Forelimb muscle (tissue), 1 donor: ENCODE data around the gene HSD17B12. TPM values are rescaled to one million over a fixed set of nuclear protein-coding genes. Genes with fewer than 3 reads are reported as not detected.
"Not testable (repeated sequence)": the region's sequence is repeated elsewhere in the genome, so short reads cannot be mapped to it uniquely, and the experiment has no call there.

ENCODE experiments used
- DNase-seq: peaks from one replicate; pipeline ENCODE4 v3.0.0-alpha.2; 2013; ENCODE audit warnings: low read depth
- polyA plus RNA-seq: library from polyadenylated mRNA; unstranded; fragments of 120-200 nt; gene quantifications from one replicate; pipeline ENCODE4 v1.2.1, GENCODE V29; 2013; ENCODE audit not compliant: insufficient read length

The HSD17B12 gene
- polyA plus RNA-seq, 1 donor: 33.6 TPM

- DNase-seq: no peak
Observed at GRCh38 chr11:43738600-43739409, 58.3 kb downstream of the HSD17B12 start.

DNA sequence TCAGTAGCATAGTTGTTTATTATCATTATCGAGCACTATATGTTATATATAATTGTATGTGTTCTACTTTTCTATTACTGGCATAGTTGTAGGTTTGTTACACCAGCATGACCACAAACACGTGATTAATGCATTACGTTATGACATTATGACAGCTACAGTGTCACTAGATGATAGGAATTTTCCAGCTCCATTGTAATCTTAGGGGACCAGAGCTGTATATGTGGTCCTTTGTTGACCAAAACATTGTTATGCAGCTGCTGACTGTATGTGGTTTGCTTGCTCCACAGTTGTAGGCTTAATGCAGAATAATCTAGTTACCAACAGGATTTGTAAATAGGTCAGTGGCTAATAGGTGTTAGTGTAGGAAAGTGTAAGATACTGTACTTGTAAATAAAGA is 66.1 kb downstream of the HSD17B12 start:
- DNase-seq: no peak

- DNase-seq: no peak
Observed at GRCh38 chr11:43747130-43747802, 66.7 kb downstream of the HSD17B12 start.

DNA sequence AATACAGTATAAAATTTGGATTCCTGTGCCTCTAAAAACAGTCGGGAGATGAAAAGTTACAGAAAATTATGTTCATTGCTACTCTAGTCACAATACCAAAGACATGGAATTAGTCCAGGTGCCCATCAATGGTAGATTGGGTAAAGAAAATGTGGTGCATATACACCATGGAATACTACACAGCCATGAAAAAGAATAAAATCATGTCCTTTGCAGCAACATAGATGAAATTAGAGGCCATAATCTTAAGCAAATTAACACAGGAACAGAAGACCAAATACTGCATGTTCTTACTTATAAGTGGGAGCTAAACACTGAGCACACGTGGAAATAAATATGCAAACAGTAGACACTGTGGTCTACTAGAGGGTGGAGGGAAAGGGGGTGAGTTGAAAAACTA is 67.6 kb downstream of the HSD17B12 start:
- no peak for DNase-seq

- DNase-seq: no peak
Observed at GRCh38 chr11:43751726-43752125, 71.2 kb downstream of the HSD17B12 start.

DNA sequence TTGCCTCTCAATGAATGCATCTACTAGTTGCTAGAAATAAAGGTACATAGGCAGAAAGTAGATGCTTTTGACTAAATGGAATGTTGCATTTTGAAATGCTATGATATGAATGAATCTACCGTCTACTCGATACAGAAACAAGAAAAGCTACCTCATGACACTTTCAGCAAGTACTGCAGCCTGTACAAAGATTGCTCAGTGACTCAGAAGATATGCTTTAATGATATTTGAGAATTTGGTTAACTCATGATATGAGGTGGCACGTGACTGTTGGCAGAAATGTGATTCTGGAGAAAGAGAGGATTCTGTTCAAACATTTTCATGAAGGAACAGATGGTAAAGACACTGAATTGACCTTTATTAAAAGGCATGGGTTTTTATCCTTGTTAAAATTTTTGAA is 76.0 kb downstream of the HSD17B12 start:
- no peak for DNase-seq

DNA sequence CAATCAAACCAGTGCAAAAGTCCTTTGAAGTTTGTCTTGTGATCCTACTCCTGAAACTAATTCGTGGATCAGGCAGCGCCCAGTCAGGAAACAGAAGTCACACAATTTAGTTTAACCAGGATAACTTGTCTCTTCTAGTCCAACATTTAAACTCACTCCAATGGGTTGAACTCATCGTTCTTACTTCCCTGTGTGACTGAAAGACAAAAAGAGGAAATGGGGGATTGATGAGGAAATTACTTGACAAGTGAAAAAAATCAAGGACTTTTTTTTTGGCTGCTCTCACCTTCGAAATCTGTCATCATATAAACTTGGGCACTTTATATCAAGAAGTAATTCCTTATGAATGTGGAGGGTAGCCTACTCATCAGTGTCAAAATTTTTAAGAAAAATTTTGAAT is 78.4 kb downstream of the HSD17B12 start:
- DNase-seq: no peak

GRCh38 chr11:43760902-43761301 is 80.4 kb downstream of the HSD17B12 start:
- no peak for DNase-seq

DNA sequence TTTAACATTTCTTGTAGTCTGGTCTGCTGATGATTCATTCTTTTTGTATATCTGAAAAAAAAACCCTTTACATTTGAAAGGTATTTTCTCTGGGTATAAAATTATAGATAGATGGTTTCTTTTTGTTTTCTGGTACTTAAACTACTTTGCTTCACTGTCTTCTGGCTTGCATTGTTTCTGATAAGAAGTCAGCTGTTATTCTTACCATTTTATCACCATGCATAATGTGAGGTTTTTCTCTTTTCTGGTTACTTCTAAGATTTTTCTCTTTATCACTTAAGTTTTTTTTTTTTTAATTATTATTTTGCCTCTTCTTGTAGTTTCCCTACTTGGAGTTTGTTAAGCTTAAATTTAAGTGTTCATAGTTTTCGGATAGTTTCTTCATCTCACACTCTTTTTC is 84.7 kb downstream of the HSD17B12 start:
- no peak for DNase-seq

DNA sequence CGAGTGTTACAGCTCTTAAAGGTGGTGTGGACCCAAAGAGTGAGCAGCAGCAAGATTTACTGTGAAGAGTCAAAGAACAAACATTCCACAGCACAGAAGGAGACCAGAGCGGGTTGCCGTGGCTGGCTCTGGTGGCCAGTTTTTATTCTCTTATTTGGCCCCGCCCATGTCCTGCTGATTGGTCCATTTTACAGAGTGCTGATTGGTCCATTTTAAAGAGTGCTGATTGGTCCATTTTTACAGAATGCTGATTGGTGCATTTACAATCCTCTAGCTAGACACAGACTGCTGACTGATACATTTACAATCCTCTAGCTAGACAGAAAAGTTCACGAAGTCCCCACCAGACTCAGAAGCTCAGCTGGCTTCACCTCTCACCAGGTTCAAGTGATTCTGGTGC is 88.1 kb downstream of the HSD17B12 start:
- not testable (repeated sequence) for DNase-seq

- DNase-seq: no peak
Observed at GRCh38 chr11:43770173-43770572, 89.6 kb downstream of the HSD17B12 start.

- DNase-seq: no peak
Observed at GRCh38 chr11:43772733-43773132, 92.2 kb downstream of the HSD17B12 start.

DNA sequence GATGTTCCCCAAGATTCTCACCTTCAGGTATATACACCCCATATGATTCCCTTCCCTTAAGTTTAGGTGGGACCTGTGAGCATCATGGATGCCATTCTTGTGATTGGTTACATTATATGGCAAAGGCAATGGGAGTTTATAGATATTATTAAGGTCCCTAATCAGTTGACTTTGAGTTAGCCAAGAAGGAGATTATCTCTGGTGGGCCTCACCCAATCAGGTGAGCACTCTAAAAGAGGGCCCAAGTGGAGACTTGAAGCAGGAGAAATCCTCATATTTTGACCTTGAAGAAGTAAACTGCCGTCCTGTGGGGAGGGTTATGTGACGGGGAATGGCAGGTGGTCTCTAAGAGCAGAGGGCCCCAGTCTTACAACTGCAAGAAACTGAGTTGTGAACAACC is 94.2 kb downstream of the HSD17B12 start:
- DNase-seq: no peak

DNA sequence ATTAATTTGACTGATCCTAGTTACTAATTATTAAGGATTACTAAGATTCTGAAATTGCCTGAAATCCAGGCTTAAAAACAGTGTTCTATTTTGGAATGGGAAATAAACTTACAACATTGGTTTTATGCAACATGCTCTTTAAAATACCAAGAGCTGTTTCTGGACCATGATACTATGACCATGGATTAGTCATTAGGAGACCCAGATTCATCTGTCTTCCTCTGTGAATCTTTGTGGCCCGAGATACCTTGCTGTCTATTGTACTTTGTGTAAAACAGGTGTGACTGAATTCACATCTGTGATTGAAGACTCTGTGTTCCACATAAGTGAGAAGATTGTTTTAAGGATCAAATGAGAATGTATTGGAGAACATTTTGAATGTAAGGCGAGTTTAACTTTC is 98.8 kb downstream of the HSD17B12 start:
- DNase-seq: no peak

- no peak for DNase-seq
Observed at GRCh38 chr11:43784301-43784700, 103.8 kb downstream of the HSD17B12 start.

DNA sequence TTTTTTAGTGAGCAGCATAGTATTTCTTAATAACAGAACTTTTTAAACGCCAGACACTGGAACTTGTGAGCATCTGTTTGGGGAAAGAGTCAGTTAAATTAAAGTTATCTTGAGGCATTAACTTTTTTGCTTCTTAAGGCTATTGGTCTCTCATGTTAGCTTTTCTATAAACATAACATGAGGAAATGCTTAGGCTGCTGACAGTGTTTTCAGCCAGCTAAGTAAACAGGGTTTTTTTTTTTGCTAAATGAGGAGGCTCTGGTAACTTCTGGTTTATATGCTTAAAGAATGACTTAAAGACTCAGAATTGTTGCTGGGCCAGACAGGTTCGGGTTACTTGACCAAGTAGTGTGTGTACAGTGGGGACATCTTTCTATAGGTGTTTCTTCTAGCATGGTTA is 104.3 kb downstream of the HSD17B12 start:
- no peak for DNase-seq

DNA sequence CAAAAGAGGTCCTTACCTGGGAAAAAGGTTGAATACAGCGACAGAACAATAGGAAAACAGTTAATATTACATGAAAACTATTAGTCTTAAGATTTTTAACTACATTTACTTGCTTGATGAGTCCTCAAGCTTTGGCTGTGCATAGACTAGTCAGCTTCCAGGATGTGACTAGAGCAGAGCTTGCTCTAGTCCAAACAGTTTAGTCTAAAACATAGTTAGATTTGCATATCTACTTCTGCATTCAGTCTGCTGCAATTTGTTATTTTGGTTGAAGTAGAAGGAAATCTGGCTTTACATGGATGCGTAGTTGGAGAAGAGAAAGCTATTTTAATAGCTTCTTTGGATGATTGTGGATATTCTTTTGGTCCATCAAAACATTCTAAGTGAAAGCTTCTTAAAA is 104.8 kb downstream of the HSD17B12 start:
- no peak for DNase-seq

DNA sequence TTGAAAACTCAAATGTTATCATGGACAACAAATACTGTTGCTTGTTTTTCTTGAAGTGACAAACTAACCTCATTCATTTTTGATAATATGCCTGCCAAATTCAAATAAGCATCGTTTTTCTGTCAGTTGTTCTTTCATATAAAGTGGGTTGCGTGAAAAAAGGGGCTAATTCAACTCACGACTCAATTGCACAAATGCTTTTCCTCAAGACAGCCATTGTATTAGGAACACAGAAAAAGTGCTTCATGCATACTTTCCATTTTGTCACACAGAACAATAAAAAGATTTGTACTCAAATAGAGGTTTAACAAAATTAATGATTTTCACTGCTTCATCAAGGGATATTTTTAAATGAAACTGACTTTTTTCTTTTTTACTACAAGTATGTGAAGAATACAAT is 105.5 kb downstream of the HSD17B12 start:
- DNase-seq: no peak

DNA sequence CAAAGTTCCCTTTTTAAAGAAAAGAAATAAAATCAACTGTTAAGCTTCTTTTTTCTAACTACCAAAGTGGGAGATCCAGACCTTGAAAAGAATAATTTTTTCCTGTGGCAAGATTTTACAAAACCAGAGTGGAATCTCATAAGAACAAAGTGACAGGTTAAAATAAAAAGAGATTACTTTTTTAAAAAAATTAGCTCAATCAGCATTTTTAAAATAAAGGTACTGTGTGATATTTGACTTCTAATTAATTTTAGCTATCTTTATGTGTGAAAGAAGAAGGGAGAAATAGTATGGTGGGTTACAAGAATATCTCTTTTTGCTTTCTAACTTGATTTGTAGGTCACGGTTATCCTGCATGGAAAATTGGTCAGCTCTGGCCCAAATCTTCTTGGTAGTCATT is 107.3 kb downstream of the HSD17B12 start:
- no peak for DNase-seq

DNA sequence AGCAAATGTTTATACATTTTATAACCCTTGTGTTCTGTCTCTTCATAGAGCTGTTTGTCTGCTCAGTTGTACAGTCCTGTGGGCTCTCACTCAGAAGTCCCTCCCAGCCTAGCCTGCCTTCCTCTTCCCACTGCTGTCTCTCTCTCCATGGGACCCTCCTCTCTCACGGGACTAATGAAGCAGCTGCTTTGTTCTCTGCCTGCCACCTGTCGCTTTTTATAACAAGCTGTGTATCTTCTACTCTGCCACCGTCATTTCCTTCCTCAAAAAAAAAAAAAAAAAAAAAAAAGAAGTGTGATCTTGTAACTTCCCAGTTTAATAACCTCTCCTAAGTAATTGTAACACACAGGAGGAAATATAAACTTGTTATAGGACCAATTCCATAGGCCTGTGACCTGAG is 107.9 kb downstream of the HSD17B12 start:
- DNase-seq: peak; percentile 6

DNA sequence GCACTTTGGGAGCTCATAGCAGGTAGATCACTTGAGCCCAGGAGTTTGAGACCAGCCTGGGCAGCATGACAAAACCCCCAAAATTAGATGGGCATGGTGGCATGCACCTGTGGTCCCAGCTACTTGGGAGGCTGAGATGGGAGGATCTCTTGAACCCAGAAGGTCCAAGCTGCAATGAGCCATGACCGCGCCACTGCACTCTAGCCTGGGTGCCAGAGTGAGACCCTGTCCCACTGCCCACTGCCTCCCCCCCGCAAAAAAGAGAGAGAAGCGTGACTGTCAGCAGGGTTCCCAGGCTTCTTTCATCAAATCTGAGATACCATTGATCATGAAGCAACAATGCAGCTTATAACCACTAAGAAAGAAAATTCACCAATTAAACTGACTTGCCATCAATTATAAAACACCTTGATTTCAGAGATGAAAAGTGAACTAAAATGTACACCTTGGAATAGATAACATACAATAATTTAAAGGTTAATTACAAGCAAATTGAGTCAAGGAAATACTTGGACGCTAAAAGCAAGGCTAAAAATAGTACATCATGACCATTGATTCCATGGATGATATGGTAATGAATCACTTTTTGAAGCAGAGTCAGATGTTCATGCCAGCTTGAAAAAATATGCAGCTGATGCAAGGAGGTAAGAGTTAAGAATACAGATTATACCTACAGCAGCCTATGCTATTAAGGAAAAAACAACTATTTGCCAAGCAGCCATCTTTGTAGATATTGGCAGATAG is 109.3 kb downstream of the HSD17B12 start:
- no peak for DNase-seq

DNA sequence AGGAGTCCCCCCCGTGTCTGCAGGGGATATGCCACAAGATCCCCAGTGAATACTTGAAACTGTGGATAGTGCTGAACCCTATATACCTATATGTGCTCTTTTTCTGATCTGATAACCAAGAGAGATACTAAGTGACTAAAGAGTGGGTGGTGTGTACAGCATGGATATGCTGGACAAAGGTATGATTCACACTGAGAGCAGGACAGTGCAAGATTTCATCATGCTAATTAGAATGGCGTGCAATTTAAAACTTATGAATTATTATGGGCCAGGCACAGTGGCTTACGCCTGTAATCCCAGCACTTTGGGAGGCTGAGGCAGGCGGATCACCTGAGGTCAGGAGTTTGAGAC is 109.9 kb downstream of the HSD17B12 start:
- no peak for DNase-seq

DNA sequence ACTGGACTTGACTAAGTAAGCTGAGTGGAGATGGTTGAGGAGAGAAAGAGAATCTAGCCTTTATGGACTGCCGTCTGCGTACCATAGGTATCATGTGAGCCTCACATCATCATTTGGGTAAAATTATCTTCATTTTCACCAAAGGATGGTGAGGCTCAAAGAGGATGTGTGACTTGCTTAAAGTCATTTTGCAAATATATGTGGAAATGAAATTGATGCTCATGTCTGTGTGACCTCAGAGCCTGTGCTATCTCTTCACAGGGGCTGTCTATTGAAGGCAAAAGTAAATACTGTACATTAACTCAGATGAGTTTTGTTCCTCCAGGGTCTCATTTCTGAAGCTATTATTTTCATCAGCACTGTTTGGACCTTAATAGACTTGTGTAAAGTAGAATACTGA is 116.8 kb downstream of the HSD17B12 start:
- no peak for DNase-seq
